Posterior vena cava (tissue), 2 donors: ENCODE measurements around the gene NAB1. TPM values are rescaled to one million over a fixed set of nuclear protein-coding genes. Genes with fewer than 3 reads are reported as not detected.

ENCODE experiments used
- DNase-seq: peaks from one replicate; pipeline ENCODE4 v3.0.0-alpha.2; 2020; ENCODE audit warnings: low spot score
- intact Hi-C, 2 donors: fragments of 100-400 bp; cut with DNase I; formaldehyde crosslinking; loops; one replicate each; pipeline versions ENCODE4 v1.14.1 to v1.14.2; 2022 to 2023
- total RNA-seq, 2 donors: library from RNA; stranded (reverse); fragmentation: NEBNext Ultra II Directional; extraction: Animal tissue kit (Norgen Biotek cat#: 25700); gene quantifications; one replicate each; pipeline ENCODE4 v1.2.1, GENCODE V29; 2021
- donor health status: DM: yes; HTN: yes; CAD: no.
- donor health status: DM: yes; HTN: yes; CAD: no.

The NAB1 gene
- total RNA-seq, 2 donors from 2014 or later = 40.9 to 41.7 TPM

- no peak for DNase-seq
- intact Hi-C loops = no loop called here
Observed at GRCh38 chr2:190740449-190740848, 91.6 kb downstream of the NAB1 start.

Other genes starting within 250 kb of the NAB1 start
- gene MFSD6, start 240.7 kb upstream of the NAB1 start, total RNA-seq = 10 to 100 TPM; 13.5 to 20.8 TPM
- 1 to 10 TPM; 5.0 to 6.8 TPM for gene NEMP2, start 114.4 kb upstream of the NAB1 start, total RNA-seq
- 100 to 1,000 TPM; 231 to 237 TPM for gene GLS, start 231.7 kb downstream of the NAB1 start, total RNA-seq